ENCODE measurements around the gene SLC25A30.
"Not testable (repeated sequence)": the region's sequence is repeated elsewhere in the genome, so short reads cannot be mapped to it uniquely, and the experiment has no call there.

The SLC25A30 gene

DNA sequence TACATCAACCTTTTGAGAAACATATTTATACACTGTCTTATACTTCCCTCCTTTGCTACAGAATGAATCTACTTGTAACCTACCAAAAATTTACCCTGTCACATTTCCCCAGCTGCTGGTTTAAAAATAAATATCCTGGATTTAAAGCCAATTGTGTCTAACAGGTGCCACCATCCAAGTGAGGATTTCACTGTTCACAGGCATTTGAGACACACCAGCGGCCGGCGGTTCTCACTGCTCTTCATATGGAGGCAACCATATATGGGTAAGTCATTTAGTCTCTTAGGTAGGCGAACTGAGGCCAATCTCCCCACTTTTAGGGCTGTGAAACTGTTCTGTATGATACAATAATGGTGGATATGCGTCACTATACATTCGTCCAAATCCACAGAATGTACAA is 26.2 kb downstream of the SLC25A30 start:
- DNase-seq (ENCODE audit: low read depth) = no peak

DNA sequence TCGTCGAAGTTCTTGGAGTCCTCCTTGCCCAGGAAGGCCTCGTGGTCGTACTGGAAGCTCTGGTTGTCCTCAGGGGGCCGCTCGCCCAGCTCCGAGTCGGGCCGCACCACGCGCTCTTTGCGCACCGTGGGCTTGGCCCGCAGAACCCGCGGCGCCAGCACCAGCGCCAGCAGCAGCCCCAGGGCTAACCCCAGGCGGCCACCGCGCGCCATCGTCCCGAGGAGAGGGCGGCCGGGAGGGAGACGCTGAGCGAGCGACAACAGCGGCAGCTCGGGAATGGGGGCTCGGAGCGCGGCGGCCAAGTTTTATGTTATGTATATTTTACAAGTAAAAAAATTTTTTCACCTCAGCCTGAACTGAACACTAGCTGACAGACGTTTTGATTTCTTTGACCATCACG is 27.0 kb downstream of the SLC25A30 start:
- DNase-seq (ENCODE audit: low read depth) = not testable (repeated sequence)

DNA sequence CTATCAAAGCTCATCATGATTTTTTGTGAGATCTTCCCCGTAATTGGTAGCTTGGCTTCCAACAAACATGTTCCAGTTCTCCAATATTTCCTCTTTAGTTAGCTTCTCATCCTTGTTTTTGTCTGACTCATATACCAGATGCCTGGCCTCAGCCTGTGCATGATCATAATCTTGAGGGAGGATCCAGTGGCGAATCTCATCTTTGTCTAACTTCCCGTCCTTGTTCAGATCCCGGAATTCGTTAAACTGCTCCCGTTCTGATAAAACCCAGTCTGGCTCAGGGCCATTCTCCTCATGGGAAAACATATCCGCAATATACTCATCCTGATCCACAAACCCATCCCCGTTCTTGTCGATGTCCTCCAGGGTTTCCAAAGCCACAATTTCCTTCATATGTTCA is 27.8 kb downstream of the SLC25A30 start:
- DNase-seq (ENCODE audit: low read depth) = not testable (repeated sequence)

DNA sequence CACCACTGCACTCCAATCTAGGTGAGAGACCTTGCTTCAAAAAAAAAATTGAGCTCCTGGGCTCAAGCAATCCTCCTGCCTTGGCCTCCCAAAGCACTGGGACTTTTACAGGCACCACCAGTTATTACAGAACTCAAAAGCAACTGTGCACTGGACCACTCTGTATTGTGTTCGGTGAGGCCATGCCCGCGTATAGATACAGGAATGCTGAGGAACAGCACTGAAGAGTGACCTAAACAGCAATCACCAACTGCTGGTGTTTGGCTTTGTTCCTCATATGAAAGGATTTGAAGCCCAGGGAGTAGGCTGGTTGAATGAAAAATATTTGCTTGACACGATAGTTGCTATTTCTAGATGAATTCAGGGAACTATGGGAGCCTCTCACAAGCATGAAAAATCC is 29.5 kb downstream of the SLC25A30 start:
- DNase-seq (ENCODE audit: low read depth) = no peak

DNA sequence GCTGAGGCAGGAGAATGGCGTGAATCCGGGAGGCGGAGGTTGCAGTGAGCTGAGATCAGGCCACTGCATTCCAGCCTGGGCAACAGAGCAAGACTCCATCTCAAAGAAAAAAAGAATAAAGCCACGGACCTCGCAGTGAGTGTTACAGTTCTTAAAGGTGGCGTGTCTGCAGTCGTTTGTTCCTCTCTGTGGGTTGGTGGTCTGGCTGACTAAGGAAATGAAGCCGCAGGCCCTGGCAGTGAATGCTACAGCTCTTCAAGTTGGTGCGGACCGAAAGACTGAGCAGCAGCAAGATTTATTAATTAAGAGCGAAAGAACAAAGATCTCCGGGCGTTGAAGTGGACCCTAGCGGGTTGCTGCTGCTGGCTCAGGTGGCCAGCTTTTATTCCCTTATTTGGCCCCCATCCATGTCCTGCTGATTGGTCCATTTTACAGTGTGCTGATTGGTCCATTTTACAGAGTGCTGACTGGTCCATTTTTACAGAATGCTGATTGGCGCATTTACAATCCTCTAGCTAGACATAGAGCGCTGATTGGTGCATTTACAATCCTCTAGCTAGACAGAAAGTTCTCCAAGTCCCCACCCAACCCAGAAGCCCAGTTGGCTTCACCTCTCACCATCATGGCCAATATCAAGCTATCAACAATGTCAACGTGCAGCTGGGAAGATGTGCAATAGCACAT is 31.1 kb downstream of the SLC25A30 start:
- DNase-seq (ENCODE audit: low read depth) = not testable (repeated sequence)

DNA sequence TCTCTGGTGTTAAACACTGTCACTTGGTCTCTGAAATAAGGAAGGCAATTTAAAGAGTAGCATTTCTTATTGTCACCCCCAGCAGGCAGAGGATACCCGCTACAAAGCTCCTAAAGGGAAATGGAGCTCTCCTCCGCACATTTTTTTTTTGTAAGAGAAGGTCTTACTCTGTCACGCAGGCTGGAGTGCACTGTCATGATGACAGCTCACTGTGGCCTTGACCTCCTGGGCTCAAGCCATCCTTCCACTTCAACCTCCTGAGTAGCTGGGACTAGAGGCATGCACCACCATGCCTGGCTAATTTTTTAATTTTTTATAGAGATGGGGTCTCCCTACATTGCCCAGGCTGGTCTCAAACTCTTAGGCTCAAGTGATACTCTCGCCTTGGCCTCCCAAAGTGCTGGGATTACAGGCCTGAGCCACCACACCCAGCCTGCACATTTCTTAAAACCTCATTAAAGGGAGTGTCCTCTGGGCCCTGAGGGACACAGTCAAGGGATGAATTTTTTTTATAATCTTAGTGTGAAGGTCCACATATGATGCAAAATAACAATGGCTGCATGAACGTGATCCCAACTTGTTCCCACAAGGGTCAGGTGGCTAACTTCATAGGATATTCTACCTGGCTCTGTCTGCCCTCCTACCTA is 32.1 kb downstream of the SLC25A30 start:
- DNase-seq (ENCODE audit: low read depth) = no peak

DNA sequence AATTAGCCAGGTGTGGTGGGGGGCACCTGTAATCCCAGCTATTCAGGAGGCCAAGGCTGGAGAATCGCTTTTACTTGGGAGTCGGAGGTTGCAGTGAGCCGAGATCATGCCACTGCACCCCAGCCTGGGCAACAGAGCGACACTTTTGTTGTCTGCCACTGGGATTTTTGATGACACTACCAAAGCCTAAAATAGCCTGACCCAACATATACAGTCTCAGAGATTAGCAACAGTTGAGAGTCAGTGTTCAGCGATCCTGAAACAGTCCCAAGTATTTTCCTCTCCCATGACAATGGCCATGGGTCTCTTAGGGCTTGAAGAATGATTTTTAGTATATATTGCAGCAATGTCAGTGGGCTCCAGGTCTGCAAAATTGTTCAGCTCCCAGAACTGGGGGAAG is 32.9 kb downstream of the SLC25A30 start:
- DNase-seq (ENCODE audit: low read depth) = no peak

DNA sequence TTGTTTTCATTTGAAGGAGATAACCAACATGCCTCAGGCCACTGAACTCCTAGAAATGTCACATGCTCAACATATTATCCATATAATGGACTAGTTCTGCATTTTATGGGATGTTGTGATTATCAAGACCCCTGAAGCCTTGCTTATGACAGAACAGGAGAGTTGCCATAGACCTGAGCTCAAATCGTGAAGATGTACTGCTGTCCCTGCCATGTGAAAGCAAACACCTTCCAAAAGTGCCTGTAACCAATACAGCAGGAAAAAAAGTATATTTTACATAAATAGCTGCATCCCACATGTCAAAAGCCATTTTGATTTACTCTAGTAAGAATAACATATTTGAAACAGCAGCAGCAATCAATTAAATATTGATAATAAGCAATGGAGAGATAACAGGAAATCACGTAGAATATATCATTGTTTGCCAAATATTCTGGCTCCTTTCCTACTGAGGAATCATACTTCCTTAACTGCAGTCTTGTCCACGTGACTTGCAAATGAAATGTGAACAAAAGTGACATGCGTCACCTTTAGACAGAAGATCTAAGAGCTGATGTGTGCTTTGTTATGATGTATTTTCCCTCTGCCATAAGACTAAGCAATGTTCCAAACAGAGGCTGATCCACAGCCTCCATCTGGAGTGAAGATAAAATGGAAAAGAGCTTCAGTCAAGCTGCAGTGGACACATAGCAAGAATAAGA is 33.5 kb downstream of the SLC25A30 start:
- no peak for DNase-seq (ENCODE audit: low read depth)

DNA sequence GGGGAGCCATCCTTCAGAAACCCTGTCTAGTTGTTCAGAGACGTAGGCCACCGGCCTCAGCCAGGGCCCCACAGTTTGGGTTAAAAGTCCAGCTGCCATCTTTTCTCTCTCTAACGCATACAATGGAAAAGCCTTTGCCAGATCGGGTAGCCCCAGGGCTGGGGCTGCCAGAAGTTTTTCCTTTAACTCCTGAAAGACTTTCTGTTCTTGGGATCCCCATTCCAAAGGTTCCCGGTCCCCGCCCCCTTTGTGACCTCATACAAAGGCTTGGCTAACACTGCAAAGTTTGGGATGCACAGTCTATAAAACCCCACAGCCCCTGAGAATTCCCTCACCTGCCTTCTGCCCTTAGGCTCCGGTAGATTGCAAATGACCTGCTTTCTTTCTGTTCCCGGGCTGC is 35.4 kb downstream of the SLC25A30 start:
- not testable (repeated sequence) for DNase-seq (ENCODE audit: low read depth)

DNA sequence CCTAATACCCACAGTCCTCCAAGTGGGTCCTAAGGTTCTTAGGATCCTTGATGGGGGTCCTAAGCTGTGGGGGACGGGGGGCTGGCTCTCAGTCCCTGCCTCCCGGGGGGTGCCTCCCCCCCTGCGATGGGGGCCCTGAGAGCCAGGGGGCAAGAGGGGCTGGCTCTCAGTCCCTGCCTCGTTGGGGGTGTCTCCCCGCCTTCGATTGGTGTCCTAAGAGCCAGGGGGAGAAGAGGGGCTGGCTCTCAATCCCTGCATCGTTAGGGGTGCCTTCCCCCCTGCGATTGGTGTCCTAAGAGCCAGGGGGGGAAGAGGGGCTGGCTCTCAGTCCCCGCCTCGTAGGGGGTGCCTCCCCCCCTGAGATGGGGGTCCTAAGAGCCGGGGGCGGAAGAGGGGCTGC is 37.0 kb downstream of the SLC25A30 start:
- DNase-seq (ENCODE audit: low read depth) = no peak

DNA sequence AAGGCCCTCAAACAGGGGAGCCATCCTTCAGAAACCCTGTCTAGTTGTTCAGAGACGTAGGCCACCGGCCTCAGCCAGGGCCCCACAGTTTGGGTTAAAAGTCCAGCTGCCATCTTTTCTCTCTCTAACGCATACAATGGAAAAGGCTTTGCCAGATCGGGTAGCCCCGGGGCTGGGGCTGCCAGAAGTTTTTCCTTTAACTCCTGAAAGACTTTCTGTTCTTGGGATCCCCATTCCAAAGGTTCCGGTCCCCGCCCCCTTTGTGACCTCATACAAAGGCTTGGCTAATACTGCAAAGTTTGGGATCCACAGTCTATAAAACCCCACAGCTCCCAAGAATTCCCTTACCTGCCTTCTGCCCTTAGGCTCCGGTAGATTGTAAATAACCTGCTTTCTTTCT is 37.5 kb downstream of the SLC25A30 start:
- DNase-seq (ENCODE audit: low read depth) = not testable (repeated sequence)

DNA sequence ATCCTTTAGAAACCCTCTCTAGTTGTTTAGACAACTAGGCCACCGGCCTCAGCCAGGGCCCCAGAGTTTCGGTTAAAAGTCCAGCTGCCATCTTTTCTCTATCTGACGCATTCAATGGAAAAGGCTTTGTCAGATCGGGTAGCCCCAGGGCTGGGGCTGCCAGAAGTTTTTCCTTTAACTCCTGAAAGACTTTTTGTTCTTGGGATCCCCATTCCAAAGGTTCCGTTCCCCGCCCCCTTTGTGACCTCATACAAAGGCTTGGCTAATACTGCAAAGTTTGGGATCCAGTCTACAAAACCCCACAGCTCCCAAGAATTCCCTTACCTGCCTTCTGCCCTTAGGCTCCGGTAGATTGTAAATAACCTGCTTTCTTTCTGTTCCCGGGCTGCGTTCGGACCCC is 38.7 kb downstream of the SLC25A30 start:
- not testable (repeated sequence) for DNase-seq (ENCODE audit: low read depth)

DNA sequence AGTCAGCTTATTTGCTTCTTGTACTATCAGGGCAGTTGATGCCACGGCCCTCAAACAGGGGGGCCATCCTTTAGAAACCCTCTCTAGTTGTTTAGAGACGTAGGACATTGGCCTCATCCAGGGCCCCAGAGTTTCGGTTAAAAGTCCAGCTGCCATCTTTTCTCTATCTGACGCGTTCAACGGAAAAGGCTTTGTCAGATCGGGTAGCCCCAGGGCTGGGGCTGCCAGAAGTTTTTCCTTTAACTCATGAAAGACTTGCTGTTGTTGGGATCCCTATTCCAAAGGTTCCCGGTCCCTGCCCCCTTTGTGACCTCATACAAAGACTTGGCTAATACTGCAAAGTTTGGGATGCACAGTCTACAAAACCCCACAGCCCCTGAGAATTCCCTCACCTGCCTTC is 39.4 kb downstream of the SLC25A30 start:
- not testable (repeated sequence) for DNase-seq (ENCODE audit: low read depth)

DNA sequence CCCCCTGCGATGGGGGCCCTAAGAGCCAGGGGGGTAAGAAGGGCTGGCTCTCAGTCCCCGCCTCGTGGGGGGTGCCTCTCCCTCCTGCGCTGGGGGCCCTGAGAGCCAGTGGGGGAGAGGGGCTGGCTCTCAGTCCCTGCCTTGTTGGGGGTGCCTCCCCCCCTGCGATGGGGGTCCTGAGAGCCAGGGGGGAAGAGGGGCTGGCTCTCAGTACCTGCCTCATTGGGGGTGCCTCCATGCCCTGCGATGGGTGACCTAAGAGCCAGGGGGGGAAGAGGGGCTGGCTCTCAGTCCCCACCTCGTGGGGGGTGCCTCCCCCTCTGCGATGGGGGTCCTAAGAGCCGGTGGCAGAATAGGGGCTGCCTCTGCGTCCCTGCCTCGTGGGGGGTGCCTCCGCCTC is 40.9 kb downstream of the SLC25A30 start:
- DNase-seq (ENCODE audit: low read depth) = not testable (repeated sequence)

DNA sequence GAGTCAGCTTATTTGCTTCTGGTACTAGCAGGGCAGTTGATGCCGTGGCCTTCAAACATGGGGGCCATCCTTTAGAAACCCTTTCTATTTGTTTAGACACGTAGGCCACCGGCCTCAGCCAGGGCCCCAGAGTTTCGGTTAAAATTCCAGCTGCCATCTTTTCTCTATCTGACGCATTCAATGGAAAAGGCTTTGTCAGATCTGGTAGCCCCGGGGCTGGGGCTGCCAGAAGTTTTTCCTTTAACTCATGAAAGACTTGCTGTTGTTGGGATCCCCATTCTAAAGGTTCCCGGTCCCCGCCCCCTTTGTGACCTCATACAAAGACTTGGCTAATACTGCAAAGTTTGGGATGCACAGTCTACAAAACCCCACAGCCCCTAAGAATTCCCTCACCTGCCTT is 41.5 kb downstream of the SLC25A30 start:
- DNase-seq (ENCODE audit: low read depth) = not testable (repeated sequence)

DNA sequence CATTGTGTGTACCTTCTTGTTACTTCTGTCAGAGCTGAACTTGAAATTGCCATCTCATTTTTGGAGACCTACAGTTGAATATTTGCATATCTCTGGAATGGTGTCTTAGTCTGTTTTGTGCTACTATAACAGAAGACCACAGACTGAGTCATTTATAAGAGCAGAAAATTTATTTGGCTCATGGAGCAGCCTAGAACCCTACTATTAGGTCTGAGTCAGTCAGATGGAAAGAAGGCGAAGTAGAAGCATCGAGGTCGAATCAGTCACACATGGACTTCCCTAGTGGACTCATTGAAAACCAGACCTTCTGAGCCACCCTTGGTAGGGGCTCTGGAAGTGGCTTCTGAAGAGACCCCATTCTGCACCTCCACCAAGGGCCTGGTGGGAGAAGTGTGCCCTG is 43.3 kb downstream of the SLC25A30 start:
- DNase-seq (ENCODE audit: low read depth) = peak; percentile 25

DNA sequence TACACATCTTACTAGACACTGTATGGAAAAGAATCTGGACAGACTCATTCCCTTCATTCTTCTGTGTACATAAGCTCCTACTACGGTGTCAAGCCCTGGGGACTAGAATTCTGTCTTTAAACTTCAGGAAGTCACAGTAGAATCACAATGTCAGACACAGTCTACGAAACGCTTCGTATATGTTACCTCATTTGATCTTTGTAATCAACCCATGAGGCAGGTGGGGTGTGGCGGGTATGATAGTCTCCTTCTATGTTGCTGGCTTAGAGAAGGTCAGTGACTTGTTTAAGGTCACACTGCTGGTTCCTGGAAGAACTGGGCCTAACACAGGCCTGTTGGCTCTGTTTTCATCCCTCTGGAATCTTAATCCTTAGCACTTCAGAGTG is 45.0 kb downstream of the SLC25A30 start:
- DNase-seq (ENCODE audit: low read depth) = no peak

DNA sequence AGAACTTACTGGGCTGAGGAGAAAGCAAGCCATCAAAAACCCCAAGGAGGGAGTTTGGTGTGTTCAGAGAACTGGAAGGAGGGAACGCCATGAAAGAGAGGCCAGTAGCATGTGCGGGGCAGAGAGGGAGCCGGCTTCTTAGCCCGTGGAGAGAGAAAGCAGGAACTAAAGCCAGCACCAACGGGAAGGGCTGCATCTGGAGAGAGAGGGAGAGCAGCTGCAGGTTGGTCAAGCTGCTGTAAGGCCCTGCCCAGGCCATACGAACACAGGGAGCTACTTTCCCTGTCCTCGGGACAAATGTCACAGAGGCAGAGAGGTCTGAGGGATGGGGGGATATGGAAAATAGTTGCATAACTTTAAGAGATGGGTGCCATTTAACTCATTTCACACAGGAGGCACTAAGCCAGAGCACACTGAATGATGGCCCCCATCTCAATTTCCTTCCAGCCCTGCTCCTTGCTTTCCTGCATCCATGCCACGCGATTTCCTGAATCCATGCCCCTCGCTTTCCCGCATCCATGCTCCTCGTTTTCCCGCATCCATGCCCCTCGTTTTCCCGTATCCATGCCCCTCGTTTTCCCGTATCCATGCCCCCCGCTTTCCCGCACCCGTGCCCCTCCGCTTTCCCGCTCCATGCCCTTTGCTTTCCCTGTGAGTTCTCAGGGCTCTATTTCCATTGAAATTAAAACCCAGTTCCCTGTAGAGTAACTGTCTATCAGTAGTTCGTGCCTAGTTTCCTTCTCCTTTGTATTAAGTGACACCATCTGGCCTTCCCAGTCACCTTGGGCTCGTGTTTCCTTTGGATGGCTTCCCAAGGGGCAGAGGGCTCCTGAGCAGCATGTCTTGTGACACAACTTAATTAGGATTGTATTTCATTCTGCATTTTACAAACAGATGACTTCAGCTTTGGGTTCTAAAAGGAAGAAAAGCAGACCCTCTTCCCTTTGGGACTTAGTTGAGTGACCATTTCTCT is 45.7 kb downstream of the SLC25A30 start:
- no peak for DNase-seq (ENCODE audit: low read depth)

DNA sequence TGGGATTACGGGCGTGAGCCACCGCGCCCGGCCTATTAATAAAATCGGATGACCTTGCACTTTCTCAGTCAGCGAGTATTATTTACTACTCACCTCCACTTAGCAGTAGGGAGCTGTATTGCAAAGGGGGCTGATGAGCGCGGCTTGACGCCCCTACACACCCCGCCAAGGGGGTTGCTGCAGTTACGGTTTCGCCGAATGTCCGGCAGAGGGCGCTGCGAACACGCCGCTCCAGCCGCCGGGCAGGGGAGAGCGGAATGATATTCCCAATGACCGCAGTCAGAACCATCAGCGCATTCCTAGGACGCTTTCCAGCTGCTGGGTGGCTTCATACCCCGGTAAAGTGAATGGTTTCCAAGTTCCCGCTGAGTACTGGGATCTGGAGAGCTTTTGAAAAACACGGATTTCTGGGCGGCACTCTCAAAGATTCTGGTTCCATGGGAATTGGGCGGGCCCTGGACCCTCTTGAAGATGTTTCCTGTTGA is 47.2 kb downstream of the SLC25A30 start:
- DNase-seq (ENCODE audit: low read depth) = peak; percentile 65

DNA sequence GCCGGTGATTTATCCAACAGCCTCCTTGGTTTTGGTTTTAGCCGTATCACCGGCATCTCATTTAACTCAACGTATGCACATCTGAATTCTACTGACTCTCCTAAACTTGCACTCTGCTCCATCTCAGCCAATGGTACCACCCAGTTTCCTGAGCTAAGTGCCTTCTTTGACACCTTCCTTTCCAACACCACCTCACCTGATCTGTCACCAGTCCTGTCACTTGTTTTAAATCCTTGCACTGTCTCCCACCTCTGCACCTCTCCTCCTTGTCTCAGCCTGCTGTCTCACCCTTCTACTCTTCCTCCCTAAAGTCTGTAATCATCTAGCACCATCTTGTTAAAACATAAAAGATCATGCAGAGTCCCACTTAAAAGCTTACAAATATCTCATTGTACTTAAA is 49.1 kb downstream of the SLC25A30 start:
- no peak for DNase-seq (ENCODE audit: low read depth)

DNA sequence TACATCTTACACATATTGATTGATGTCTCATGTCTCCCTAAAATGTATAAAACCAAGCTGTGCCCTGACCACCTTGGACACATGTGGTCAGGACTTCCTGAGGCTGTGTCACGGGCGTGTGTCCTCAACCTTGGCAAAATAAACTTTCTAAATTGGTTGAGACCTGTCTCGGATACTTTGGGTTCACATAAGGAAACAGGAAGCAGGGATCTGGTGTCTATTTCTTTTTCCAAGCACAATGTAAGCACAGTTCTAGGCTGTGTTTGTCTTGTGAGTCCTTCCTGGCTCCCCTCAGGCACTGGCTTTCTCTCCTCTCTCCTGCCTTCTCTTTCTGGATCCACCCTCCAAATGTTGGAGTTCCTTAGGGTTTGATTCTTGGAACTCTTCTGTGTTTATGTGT is 49.6 kb downstream of the SLC25A30 start:
- no peak for DNase-seq (ENCODE audit: low read depth)

DNA sequence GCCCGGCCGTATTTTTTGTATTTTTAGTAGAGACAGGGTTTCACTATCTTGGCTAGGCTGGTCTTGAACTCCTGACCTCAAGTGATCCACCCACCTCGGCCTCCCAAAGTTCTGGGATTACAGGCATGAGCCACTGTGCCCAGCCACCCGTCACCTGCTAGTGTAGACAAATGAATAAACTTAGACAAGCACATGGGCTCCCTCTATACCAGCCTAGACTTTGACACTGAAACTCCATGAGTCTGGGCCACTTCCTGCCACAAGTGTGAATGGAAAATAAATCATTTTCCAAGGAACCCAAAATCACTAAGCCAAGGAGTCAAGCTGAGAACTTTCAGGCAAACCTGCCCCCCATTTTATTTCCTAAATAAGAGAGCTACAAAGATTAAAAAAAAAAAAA is 50.2 kb downstream of the SLC25A30 start:
- no peak for DNase-seq (ENCODE audit: low read depth)

Measured in iris pigment epithelial cell (primary cell).